ENCODE measurements around the gene ARPP21.

The ARPP21 gene

DNA sequence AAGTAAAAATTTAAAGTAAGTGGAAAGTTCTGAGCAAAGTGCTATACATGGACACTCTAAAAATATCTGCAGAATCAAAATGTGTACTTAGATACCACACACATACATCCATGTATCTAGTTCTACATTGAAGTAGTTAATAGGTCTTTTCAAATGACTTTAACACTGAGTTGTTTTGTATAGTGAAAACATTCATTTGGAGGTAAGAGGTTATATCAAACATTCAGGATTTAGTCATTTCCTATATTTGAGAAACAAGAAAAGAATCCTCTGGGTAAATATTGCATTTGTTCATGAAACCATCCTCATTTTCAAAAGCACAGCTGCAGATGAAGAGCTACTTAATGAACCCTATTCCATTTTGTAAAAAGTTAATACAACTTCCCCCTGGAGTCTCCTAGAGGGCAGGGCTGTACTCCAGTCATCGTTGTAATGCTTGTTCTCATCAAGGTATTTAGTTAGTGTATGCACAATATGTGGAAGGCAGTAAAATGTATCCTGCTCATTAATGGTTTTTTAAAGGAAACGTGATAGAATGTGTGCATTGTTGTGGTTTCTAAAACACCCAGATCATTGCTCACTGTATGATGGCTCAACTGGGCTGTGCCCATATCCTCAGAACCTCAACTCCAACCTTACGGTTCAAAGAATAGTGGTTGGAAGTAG is 26.2 kb downstream of the ARPP21 start:
- H3K27ac ChIP-seq (ENCODE audit: extremely low read depth, low read depth, low read length), result no peak overlapping the region
- CTCF ChIA-PET, result interaction anchor here (0.6 kb wide), 1 partner anchor 1177 kb away, joined by 4 read pairs; no protein-coding TSS in a partner anchor
- no peak for TF ChIP-seq BCL11B (tag by site-specific recombination; IDR thresholded peaks at IDR 0.05; ENCODE audit: low read depth)
- TF ChIP-seq ZNF423 (tag by site-specific recombination; IDR thresholded peaks at IDR 0.05), result no peak
- no peak for TF ChIP-seq ZNF596 (tag by site-specific recombination; IDR thresholded peaks at IDR 0.05)
- TF ChIP-seq, protein P1, sequence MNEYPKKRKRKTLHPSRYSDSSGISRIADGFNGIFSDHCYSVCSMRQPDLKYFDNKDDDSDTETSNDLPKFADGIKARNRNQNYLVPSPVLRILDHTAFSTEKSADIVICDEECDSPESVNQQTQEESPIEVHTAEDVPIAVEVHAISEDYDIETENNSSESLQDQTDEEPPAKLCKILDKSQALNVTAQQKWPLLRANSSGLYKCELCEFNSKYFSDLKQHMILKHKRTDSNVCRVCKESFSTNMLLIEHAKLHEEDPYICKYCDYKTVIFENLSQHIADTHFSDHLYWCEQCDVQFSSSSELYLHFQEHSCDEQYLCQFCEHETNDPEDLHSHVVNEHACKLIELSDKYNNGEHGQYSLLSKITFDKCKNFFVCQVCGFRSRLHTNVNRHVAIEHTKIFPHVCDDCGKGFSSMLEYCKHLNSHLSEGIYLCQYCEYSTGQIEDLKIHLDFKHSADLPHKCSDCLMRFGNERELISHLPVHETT (tag by site-specific recombination; IDR thresholded peaks at IDR 0.05), result no peak
- TF ChIP-seq MZF1 (tag by site-specific recombination; IDR thresholded peaks at IDR 0.05; ENCODE audit: borderline replicate concordance), result no peak
- TF ChIP-seq, protein P2, sequence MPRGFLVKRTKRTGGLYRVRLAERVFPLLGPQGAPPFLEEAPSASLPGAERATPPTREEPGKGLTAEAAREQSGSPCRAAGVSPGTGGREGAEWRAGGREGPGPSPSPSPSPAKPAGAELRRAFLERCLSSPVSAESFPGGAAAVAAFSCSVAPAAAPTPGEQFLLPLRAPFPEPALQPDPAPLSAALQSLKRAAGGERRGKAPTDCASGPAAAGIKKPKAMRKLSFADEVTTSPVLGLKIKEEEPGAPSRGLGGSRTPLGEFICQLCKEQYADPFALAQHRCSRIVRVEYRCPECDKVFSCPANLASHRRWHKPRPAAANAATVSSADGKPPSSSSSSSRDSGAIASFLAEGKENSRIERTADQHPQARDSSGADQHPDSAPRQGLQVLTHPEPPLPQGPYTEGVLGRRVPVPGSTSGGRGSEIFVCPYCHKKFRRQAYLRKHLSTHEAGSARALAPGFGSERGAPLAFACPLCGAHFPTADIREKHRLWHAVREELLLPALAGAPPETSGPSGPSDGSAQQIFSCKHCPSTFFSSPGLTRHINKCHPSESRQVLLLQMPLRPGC (tag by site-specific recombination; IDR thresholded peaks at IDR 0.05), result no peak
- no peak for TF ChIP-seq KLF9 (tag by site-specific recombination; IDR thresholded peaks at IDR 0.05; ENCODE audit: low read depth)
- TF ChIP-seq ZNF677 (tag by site-specific recombination; IDR thresholded peaks at IDR 0.05), result no peak
- no peak for TF ChIP-seq ZBTB7A (tag by site-specific recombination; IDR thresholded peaks at IDR 0.05; ENCODE audit: low read depth)
- TF ChIP-seq, protein P3, sequence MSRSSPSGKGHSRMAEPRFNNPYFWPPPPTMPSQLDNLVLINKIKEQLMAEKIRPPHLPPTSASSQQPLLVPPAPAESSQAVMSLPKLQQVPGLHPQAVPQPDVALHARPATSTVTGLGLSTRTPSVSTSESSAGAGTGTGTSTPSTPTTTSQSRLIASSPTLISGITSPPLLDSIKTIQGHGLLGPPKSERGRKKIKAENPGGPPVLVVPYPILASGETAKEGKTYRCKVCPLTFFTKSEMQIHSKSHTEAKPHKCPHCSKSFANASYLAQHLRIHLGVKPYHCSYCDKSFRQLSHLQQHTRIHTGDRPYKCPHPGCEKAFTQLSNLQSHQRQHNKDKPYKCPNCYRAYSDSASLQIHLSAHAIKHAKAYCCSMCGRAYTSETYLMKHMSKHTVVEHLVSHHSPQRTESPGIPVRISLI (tag by site-specific recombination; IDR thresholded peaks at IDR 0.05), result no peak
- TF ChIP-seq, protein P4, sequence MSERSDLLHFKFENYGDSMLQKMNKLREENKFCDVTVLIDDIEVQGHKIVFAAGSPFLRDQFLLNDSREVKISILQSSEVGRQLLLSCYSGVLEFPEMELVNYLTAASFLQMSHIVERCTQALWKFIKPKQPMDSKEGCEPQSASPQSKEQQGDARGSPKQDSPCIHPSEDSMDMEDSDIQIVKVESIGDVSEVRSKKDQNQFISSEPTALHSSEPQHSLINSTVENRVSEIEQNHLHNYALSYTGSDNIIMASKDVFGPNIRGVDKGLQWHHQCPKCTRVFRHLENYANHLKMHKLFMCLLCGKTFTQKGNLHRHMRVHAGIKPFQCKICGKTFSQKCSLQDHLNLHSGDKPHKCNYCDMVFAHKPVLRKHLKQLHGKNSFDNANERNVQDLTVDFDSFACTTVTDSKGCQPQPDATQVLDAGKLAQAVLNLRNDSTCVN (tag by site-specific recombination; optimal IDR thresholded peaks at IDR 0.05), result no peak
- TF ChIP-seq ZNF223 (tag by site-specific recombination; IDR thresholded peaks at IDR 0.05), result no peak
- TF ChIP-seq ZNF112 (tag by site-specific recombination; IDR thresholded peaks at IDR 0.05), result no peak
- TF ChIP-seq SETDB1 (IDR thresholded peaks at IDR 0.05; ENCODE audit: insufficient read length, low read length), result no peak
- TF ChIP-seq ZNF366 (tag by site-specific recombination; conservative IDR thresholded peaks at IDR 0.05), result no peak
- TF ChIP-seq ZNF791 (tag by site-specific recombination; IDR thresholded peaks at IDR 0.05), result no peak
- TF ChIP-seq ZNF394 (tag by site-specific recombination; IDR thresholded peaks at IDR 0.05; ENCODE audit: borderline replicate concordance), result no peak
- TF ChIP-seq ZNF37A (tag by site-specific recombination; IDR thresholded peaks at IDR 0.05), result no peak
- TF ChIP-seq KLF16 (tag by site-specific recombination; IDR thresholded peaks at IDR 0.05), result no peak

DNA sequence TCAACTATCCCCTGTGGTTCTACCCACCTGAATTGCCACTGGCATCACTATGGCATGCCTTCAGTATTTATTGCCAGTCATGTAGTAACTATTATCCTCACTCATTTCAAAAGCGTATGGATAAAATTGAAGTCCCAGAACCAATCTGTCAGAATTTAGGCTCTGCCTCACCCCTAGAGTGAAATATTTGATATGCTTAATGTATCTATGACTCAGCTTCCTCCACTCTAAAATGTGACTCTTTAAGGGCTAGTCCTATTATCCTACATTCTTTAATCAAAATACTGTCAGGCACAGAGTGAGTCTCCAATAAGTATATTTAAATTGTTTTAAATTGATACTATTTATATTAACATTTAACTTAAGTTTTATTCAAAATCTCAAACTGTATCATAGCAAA is 27.6 kb downstream of the ARPP21 start:
- H3K27ac ChIP-seq (ENCODE audit: extremely low read depth, low read depth, low read length), result no peak overlapping the region
- TF ChIP-seq HOXD13 (CRISPR knock-in tag; IDR thresholded peaks at IDR 0.05; ENCODE audit: borderline replicate concordance) (no peak), ZNF785 (tag by site-specific recombination; IDR thresholded peaks at IDR 0.05) (no peak), ZNF544 (tag by site-specific recombination; IDR thresholded peaks at IDR 0.05) (no peak), ZNF624 (tag by site-specific recombination; IDR thresholded peaks at IDR 0.05) (no peak), ZBTB20 (tag by site-specific recombination; IDR thresholded peaks at IDR 0.05) (no peak), ZNF596 (tag by site-specific recombination; IDR thresholded peaks at IDR 0.05) (no peak), ZNF600 (tag by site-specific recombination; IDR thresholded peaks at IDR 0.05) (no peak), ZNF530 (tag by site-specific recombination; IDR thresholded peaks at IDR 0.05; ENCODE audit: low read depth) (no peak)
- TF ChIP-seq, protein P5, sequence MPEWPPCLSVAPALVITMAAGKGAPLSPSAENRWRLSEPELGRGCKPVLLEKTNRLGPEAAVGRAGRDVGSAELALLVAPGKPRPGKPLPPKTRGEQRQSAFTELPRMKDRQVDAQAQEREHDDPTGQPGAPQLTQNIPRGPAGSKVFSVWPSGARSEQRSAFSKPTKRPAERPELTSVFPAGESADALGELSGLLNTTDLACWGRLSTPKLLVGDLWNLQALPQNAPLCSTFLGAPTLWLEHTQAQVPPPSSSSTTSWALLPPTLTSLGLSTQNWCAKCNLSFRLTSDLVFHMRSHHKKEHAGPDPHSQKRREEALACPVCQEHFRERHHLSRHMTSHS (tag by site-specific recombination; IDR thresholded peaks at IDR 0.05), result no peak
- H3K4me3 ChIP-seq (ENCODE audit: low read depth, low read length), result no peak overlapping the region
- ChIA-PET POLR2A (no interaction called here), CTCF (no interaction called here)
- no peaks in the 10 kb centered on the region for H3K9me3 ChIP-seq (ENCODE audit: control insufficient read depth, insufficient read depth, low read depth, low read length)
- no peaks in the 10 kb centered on the region for H3K36me3 ChIP-seq (ENCODE audit: control insufficient read depth in 2 of 2, insufficient read depth in 1 of 2, low read length in 2 of 2)
- H3K4me1 ChIP-seq (ENCODE audit: control insufficient read depth, insufficient read depth, low read length), result no peaks in the 10 kb centered on the region

More for the DNA sequence above, 26.2 kb downstream of the ARPP21 start:
- POLR2A ChIA-PET, result no interaction called here
- H3K9me3 ChIP-seq (ENCODE audit: control insufficient read depth, insufficient read depth, low read depth, low read length), result no peaks in the 10 kb centered on the region
- no peaks in the 10 kb centered on the region for H3K36me3 ChIP-seq (ENCODE audit: control insufficient read depth in 2 of 2, insufficient read depth in 1 of 2, low read length in 2 of 2)
- no peaks in the 10 kb centered on the region for H3K4me1 ChIP-seq (ENCODE audit: control insufficient read depth, insufficient read depth, low read length)
- no peak overlapping the region for H3K4me3 ChIP-seq (ENCODE audit: low read depth, low read length)
